GM21526 (cell line): ENCODE data around the gene SLC38A3.
"Not testable (repeated sequence)": the region's sequence is repeated elsewhere in the genome, so short reads cannot be mapped to it uniquely, and the experiment has no call there.

ENCODE experiments used
- ATAC-seq: cut with Tn5 transposase; IDR thresholded peaks from one replicate; pipeline ENCODE4 v1.9.1; 2021; ENCODE audit warnings: moderate library complexity; ENCODE audit not compliant: unreplicated experiment, low FRiP score

Gene SLC38A3

DNA sequence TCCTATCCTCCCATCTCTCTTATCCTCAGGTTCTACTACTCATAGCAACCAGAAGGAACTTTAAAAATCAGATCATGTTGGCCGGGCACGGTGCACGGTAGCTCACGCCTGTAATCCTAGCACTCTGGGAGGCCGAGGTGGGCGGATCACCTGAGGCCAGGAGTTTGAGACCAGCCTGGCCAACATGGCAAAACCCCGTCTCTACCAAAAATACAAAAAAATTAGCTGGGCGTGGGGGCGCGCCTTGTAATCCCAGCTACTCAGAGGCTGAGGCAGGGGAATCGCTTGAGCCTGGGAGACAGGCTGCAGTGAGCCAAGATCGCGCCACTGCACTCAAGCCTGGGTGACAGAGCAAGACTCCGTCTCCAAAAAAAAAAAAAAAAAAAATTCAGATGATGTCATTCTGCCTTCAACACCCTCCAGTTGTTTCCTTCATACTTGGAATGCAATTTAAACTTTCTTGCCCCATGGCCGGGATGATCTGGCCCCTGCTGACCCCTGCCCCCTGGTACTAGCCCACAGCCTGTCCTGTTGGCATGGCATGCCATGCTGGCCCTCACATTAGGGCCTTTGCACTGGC lies 23.2 kb downstream of the SLC38A3 start:
- ATAC-seq = not testable (repeated sequence)

DNA sequence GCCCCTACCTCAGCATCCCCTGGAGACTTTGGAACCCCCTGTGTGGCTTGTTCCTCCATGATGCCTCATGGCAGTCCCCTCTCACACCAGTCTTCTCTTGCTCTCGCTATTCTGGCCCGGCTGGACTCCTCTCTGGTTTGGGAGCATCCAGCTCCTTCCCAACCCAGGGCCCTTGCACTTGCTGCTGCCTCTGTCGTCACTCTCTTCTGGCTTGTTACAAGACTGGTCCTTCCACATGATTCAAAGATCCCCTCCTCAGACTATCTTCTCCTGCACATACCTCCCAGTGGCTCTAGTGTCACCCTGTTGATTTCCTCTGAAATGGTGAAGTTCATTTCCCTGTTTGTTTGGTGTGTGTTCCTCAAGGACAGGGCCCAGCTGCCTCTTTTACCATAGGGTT lies 24.4 kb downstream of the SLC38A3 start:
- no peak for ATAC-seq

DNA sequence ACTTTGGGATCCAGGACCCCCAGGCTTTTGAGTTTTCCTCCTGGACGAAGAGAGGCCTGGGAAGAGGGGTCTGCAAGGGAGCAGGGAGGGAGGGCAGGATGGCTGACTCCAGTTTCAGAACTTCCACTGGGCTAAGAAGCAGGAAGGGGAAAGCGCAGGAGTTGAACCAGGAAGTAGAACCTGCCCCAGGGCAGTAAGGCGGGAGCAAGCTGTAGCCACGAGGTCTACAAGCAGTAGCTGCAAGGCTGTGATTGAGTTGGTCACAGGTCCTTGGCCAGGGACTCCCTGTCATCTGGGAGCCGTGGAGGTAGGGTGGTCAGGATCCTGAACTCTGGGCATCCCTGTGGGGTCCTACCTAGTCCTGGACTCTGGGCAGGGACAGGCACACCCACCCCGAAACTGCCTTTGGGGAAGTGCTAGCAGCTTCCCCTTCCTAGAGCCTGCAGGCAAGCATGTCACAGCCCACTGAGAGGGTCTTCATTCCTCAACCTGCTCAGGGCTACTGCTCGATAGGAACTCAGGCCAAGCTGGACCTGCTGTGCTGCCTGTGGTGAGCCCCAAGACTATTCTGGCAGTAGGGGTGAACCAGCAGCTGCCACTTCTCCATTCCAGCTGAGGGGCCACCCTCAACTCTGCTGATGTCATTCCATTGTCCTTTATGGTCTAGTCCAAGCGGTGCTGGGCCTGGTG lies 25.2 kb downstream of the SLC38A3 start:
- ATAC-seq = no peak

DNA sequence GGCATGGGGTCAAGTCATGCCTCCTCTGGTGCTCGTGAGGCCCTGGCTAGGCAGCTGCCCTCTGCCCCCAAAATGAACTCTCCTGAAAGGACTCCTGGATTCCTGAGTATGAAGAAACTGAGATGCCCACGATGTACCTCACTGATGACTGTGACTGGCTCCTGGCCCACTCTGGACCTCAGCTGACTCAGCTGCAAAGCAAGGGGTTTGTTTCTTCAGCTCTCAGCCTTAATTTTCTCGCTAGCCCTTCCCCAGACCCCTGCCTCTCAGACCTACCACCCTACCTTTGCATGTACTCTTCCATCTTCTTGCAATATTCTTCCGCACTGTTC lies 25.7 kb downstream of the SLC38A3 start:
- ATAC-seq = no peak

DNA sequence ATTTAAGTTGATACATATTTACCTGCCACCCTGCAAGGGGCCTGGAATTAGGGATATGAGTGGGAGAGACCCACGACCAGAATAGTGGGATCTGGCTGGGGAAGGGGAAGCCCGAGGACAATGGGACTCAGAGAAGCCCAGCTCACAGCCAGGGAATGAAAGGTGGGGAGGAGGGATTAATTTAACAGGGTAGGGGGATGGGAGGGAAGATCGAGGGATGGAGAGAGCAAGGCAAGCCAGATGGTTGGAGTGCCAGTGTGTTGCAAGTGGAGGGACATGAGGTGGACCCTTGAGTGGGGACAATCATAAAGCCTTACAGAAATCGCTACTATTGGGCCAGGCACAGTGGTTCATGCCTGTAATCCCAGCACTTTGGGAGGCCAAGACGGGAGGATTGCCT lies 26.5 kb downstream of the SLC38A3 start:
- no peak for ATAC-seq

DNA sequence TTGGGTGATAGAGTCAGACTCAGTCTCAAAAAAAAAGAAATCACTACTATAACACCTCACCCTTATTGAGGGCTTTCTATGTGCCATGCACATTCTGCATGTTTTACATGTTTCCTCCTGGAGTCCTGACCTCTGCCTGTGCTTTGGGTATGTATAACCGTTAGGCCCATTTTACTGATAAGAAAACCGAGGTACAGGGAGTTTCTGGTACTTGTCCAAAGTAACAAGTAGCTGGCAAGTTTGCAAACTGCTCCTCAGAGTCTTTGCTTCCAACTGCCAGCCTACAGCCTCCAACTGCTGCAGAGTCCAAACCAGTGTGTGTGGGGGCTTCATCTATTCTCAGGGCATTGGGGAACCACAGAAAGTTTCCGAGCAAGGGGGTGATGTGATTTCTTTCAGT lies 27.2 kb downstream of the SLC38A3 start:
- ATAC-seq = no peak

DNA sequence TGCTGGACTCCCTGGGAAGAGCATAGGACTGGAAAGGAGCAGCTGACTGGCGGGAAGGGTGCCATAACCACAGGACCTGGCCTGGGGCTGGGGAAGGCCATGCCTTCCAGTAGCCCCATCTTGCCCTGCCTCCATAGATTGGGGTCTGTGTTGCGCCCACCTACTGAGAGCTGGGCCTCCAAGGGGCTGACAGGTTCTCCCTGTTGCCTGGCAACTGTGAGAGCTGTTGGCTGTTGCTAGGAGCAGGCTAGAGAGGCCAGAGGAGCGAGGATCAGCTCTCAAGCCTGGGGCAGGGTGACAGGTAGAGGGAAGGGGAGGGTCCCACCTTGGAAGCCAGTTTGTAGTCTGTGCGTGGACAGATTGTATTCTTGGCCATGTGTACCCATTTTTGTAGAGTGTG lies 28.1 kb downstream of the SLC38A3 start:
- no peak for ATAC-seq

DNA sequence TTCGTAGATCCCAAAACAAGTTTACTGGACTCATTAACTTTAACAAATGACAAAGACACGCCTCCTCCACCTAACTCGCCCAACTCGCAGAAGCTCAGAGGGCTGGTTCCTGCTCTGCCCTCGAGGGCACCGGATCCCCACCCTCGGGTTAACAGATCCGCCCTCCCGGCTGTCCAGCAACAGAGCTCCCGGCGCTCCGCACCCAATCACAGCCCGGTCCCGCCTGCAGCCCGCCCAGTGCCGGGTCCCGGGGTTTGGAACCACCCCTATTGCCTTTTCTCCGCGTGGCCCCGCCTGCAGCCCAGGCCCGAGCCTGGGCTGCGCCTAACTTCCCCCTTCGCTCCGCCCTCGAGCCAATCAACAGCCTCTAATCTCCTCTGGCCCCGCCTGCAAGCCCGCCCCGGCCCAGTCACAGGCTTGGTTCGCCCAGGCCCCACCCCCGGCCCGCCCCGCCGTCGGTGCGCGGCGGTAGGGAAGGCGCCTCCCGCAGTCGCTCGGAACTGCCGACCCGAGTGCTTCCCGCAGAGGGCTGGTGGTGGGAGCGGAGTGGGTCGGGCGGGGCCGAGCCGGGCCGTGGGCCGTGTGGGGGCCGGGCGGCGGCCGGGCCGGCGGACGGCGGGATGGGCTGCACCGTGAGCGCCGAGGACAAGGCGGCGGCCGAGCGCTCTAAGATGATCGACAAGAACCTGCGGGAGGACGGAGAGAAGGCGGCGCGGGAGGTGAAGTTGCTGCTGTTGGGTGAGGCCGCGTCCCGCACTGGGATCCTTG lies 30.8 kb downstream of the SLC38A3 start, which contains the start of gene GNAI2:
GNAI2 (plus strand) TSS at position 489 of the 768 bp plus-strand sequence; CDS start at position 621, 132 bp downstream.
- peak; percentile 84 for ATAC-seq

DNA sequence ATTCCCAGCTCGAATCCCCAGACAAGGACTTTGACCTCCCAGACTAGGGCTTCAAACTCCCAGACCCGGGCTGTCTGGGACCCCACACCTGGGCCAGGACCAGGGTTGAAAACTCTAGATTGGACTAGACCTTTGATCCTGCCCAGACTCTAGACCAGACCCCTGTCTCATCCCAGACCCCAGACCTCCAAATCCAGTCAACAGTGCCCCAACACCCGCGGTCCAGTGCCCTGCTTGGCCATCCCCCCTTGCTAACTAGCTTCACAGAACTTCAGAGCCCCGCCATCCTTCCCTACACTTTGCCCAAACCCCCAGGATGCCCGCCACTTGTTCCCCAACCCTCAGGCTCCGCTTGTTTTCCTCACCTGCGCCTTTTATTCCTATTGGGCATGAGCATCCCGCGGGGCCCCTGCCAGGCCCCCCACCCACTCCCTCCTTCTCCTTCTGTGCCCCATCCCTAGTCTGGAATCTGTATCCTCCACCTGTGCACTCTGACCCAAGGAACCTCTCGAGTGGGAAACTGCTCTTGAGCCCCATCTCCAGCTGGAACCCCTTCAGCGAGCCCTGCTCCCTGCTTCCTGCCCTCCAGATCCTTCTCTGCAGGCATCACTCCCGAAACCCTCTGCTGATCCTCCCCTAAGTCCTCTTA lies 31.5 kb downstream of the SLC38A3 start:
- ATAC-seq = no peak

DNA sequence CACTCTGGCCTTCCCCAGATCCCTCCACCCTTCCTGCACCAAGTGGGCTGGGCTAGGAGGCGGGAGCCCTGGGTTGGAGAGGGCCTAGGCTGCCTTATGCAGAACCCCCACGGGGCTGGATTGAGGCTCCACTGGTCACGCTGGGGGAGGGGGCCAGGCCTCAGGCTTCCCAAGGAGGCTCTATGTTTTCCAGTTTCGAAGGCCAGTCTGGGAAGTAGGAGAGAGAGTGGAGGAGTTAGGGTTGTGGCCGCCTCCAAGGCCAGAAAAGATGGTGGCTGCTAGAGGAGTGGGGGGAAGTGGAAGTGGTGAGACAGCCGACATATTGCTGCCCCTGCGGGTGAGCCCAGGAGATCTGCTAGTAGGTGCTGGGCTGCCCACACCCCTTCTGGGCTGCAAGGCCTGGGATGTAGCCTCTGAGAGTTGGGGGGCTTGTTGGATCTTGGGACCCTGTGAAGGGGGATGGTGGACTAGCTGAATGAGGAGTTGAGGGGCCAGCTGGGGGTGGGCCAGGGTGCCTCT lies 32.1 kb downstream of the SLC38A3 start:
- no peak for ATAC-seq

DNA sequence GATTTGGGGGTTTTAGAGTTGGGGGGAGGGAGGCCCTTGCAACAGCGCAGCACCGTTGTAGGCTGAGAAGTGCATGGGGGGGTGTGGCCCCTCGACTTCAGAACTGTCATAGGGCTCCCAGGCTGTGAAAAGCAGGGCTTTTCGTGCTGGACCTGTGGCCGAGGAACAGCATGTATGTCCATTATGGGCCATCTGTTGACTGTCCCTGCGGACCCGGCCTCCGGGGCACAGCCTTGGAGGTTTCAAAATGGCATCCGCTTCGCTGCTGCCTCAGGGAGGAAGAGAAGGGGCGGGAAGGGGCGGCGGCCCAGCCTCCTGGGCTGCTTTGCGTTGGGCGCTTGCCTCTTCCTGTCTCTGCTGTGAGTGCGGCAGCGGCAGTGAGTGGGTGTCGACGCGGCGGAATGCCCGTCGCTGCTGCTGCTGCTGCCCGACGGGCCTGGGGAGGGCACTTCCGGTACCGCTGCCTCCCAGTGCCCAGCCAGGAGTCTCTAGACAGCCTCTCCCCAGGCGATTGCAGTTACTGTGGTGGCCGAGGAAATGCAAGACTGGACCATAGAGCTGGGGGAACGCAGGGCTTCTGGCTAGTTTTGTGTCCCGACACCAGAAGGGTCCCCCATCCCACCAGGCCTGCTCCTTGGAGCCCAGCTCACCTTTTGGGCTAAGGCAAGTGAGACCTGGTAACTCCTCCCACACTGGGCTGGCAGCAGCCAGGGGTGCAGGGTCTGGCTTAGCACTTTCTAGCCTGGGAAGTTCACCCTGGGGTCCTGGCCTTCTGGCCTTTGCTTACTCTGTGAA lies 32.9 kb downstream of the SLC38A3 start:
- peak; percentile 31 for ATAC-seq

DNA sequence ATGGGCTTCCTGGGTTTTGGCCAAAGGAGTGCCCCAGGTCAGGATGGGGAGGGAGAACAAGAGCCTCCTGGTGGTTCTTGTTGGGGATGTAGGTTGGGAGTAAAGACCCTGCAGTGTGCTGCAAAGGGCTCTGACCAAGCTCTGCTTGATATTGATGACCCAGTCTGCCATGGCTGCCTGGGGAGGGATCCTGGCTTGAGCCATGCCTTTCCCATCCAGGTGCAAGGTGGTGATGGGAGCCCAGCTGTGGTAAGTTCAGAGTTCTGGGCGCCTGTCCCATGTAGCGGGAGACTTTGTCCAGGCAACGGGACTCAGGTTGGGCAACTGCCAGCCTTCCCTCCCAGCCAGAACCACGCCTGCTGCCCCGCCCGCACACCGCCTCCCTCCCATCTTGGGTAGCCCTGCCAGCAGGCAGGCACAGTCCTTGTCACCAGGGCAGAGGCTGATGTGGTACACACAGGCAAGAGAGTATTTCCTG lies 33.5 kb downstream of the SLC38A3 start:
- no peak for ATAC-seq

DNA sequence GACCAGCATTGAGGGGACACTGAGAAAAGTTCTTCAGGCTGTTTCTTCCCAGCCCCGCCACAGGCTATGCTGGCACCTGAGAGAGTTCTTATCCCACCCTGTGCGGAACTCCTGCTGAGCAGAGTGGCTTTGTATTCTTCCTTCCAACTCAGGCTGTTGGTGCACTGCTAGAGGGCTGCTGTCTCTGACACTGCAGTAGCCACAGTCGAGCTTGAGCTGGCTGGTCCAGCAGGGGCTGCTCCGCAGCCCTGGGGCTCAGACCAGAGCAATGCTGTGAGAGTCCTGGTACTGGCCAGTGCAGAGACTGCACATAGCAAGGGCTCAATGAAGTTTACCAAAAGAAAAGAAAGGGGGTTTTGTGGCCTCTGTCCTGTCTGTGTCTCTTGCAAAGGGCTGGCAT lies 34.6 kb downstream of the SLC38A3 start:
- no peak for ATAC-seq

DNA sequence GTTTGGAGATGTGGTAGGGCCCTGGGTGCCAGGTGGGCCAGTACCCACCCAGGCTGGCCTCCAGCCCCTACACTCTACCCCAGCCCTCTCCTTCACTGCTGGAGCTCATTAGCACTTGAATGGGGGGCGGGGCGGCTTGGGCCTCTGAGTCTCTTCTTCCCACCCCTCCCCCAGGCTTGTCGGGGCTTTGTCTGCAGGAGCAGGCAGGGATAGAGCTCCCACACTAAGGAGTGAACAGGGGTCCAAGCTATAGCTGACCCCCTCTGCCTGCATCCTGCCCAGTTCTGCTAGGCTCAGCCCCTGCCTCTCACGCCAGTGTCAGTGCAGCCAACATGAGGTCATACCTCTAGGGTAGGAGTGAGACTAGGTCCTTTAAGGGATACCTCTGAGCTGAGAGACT lies 36.1 kb downstream of the SLC38A3 start:
- no peak for ATAC-seq

DNA sequence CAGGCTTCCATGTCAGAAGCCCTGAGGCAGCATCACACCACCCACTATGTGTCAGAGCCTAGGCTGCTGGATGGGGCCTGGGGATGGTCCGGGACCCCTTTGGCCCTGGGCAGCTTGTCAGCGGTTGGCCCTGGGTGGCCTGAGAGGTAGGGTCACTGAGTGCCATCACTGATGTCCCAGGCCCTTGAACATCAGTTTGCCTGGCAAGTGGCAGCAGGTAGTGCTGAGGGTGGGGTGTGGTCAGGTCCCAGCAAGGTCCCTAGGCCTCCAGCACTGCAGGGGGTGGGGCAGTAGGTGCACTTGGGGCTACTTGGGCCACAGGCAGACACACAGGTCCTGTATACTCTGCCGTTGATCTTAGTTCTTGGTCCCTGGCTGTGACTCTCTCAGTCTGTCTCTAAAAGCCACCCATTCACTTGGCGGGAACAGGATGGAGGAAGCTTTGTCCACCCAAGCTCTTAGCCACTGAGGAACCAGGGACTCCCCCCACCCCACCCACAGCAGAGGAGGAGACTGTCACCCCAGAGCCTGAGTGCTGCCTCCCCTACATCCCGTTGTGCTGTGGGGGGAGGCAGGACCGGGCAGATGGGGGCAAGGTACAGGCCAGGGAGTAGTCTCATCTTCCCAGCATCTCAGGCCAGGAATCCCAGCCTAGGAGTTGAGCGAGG lies 36.8 kb downstream of the SLC38A3 start:
- ATAC-seq = no peak

DNA sequence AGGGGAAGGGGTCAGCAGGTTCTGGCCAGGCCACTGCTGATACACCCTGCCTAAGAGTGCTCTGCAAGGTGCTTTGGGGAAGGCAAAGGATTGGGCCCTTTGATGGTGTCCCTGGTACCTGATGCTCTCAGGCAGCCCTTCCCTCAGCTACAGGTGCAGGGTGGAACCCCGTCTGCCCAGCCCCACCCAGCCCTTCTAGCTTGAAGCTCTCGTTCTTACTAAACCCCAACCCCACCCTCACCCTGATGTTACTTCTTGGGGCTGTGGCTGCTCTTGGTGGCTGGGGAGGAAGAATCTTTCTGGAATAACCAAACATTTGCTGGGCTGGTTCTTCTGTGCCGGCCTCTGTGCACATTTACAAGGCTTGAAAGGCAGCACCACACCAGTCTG lies 37.3 kb downstream of the SLC38A3 start:
- ATAC-seq = no peak

DNA sequence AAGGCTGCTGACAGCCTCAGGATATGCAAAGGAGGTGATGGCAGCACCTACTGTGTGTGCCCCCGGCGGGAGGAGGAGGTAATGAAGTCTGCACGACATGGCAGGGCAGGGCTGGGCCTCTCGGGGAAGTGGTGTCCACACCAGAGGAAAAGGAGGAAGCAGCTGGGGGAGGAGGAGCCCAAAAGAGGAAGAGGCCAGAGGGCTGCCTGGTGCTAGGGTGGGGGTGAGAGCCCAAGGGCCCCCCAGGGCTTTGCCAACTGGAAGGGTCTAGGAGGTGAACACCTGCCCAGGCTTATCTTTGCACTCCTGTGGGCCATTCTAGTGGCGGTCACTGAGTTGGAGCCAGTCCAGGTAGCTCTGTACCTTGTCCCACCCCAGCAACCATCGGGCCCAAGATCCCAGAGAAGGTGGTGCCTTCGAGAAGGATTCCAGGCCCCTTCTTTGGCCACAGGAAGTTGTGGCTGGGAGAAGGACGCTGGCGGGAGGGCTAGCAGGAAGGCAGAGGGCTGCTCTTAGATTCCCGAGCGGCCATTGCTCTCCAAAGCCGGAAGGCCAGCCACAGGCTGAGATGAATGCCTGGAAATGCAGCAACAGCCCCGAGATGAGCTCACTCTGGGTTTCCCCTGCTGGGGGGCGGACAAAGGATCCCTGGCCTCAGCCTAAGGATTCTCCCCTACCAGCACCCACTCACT lies 37.9 kb downstream of the SLC38A3 start:
- no peak for ATAC-seq

DNA sequence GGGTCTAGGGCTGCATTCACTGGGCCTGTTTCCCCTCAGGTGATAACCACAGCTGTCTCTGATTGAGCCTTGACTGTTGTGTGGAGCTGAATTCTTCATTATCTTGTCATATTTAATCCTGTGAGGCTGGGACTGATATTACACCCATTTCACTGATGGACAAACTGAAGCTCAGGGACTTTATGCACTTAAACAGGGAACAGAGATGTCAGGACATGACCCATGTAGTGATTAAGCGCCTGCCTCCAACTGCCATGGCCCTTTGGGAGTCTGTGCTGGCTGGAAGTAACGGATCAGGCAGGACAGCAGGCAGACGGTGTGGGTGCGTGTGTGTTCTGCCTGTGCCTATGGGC lies 38.4 kb downstream of the SLC38A3 start:
- ATAC-seq = no peak

DNA sequence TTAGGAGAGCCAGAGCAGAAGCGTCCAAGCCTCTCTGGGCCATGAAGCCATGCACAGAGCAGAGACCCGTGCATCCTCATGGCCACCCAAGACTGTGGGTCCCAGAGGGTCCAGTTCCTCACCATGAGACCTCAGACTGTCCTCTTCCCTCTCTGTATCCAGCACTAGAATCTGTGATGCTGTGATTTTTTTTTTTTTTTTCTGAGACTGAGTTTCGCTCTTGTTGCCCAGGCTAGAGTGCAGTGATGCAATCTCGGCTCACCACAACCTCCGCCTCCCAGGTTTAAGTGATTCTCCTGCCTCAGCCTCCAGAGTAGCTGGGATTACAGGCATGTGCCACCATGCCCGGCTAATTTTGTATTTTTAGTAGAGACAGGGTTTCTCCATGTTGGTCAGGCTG lies 39.7 kb downstream of the SLC38A3 start:
- not testable (repeated sequence) for ATAC-seq
